Mucosa of descending colon (tissue), 3 donors: ENCODE data around the gene OR6F1. TPM values are rescaled to one million over a fixed set of nuclear protein-coding genes. Genes with fewer than 3 reads are reported as not detected.

Experiments used
- ATAC-seq: fragments of 200-7000 bp; cut with Tn5 transposase; one replicate; pipeline ENCODE4 v1.9.1; 2020; ENCODE audit warnings: mild to moderate bottlenecking, moderate library complexity
- DNase-seq, 3 donors: peaks; one replicate each; pipeline ENCODE4 v3.0.0-alpha.2; 2020
- H3K36me3 ChIP-seq: fragments of 200-600 bp; one replicate; pipeline ENCODE4 v1.8.0; 2021; ENCODE audit warnings: low read depth, mild to moderate bottlenecking
- H3K4me1 ChIP-seq: fragments of 200-600 bp; one replicate; pipeline ENCODE4 v1.8.0; 2021; ENCODE audit warnings: low read depth, mild to moderate bottlenecking
- H3K4me3 ChIP-seq: fragments of 200-600 bp; one replicate; pipeline ENCODE4 v1.8.0; 2021; ENCODE audit warnings: mild to moderate bottlenecking
- H3K9me3 ChIP-seq: fragments of 200-600 bp; one replicate; pipeline ENCODE4 v1.8.0; 2021; ENCODE audit warnings: mild to moderate bottlenecking
- CTCF ChIP-seq: fragments of 200-600 bp; IDR thresholded peaks from one replicate; pipeline ENCODE4 v1.8.0; 2022; ENCODE audit warnings: antibody characterized with exemption, mild to moderate bottlenecking
- intact Hi-C, 2 donors: fragments of 100-400 bp; cut with DNase I in 1 of 2; cut with micrococcal nuclease in 1 of 2; formaldehyde crosslinking; loops; one replicate each; pipeline versions ENCODE4 v1.11.0 to v1.11.1; 2022; cut with DNase I, micrococcal nuclease
- total RNA-seq, 3 donors: library from RNA; stranded (reverse); fragmentation: NEBNext Ultra II Directional in 2 of 3; extraction: Animal tissue kit (Norgen Biotek cat#: 25700) in 2 of 3; gene quantifications; one replicate each; pipeline versions ENCODE4 v1.2.1 to v1.2.4, GENCODE V29; 2021 to 2023
- donor health status: DM: no; HTN: no; CAD: no; lungs with moderate emphysema.
- donor health status: DM: no; HTN: no; CAD: no.
- donor health status: DM: no; HTN: yes; CAD: no.

Gene OR6F1
- total RNA-seq, 3 donors from 2014 or later = not detected

GRCh38 chr1:247669225-247669624, 47.2 kb downstream of the OR6F1 start:
- Histone ChIP-seq H3K36me3 (no peaks in the 10 kb centered on the region), H3K9me3 (peaks cover 3% of the 10 kb centered on the region), H3K4me1 (no peaks in the 10 kb centered on the region), H3K4me3 (no peak overlapping the region)
- ATAC-seq (no peak), DNase-seq (no peak)
- TF ChIP-seq CTCF = no peak
- intact Hi-C loops = no loop called here

Other genes starting within 250 kb of the OR6F1 start
- not detected for gene OR2C3, start 180.2 kb downstream of the OR6F1 start, total RNA-seq
- 1 to 10 TPM in 1 of 3 donors, under 1 TPM in 2; 0.32 to 1.3 (median 0.89) TPM for gene GCSAML, start 167.5 kb downstream of the OR6F1 start, total RNA-seq
- not detected for gene OR2G2, start 128.3 kb downstream of the OR6F1 start, total RNA-seq
- not detected for gene OR2G3, start 111.1 kb downstream of the OR6F1 start, total RNA-seq
- not detected for gene OR13G1, start 36.9 kb downstream of the OR6F1 start, total RNA-seq
- gene OR14K1, start 22.0 kb upstream of the OR6F1 start, total RNA-seq = under 1 TPM in 1 of 3 donors, not detected in 2; 0.32 TPM
- gene OR14A2, start 31.5 kb upstream of the OR6F1 start, total RNA-seq = not detected
- not detected for gene OR1C1, start 43.9 kb upstream of the OR6F1 start, total RNA-seq
- not detected for gene OR14A16, start 107.5 kb upstream of the OR6F1 start, total RNA-seq
- gene OR11L1, start 125.2 kb upstream of the OR6F1 start, total RNA-seq = not detected
- 1 to 10 TPM; 1.2 to 2.5 (median 1.5) TPM for gene TRIM58, start 140.5 kb upstream of the OR6F1 start, total RNA-seq
- 1 to 10 TPM in 1 of 3 donors, under 1 TPM in 2; 0.52 to 1.2 (median 0.53) TPM for gene OR2W3, start 178.9 kb upstream of the OR6F1 start, total RNA-seq
- not detected for gene OR2T8, start 203.6 kb upstream of the OR6F1 start, total RNA-seq
- gene OR2AJ1, start 208.2 kb upstream of the OR6F1 start, total RNA-seq = not detected
- not detected for gene OR2L8, start 232.2 kb upstream of the OR6F1 start, total RNA-seq
- gene OR2AK2, start 248.6 kb upstream of the OR6F1 start, total RNA-seq = not detected